ENCODE measurements around the gene CKLF.
"Not testable (repeated sequence)": the region's sequence is repeated elsewhere in the genome, so short reads cannot be mapped to it uniquely, and the experiment has no call there.

Gene CKLF

GRCh38 chr16:66605979-66606751, 53.8 kb downstream of the CKLF start:
- Histone ChIP-seq H3K36me3 (ENCODE audit: insufficient read depth, low read length) (peaks cover 12% of the 10 kb centered on the region), H3K27me3 (ENCODE audit: control insufficient read depth in 1 of 2, insufficient read depth in 2 of 2, low read length in 2 of 2) (peaks cover 0 to 15% of the 10 kb centered on the region in 2 donors), H3K4me1 (ENCODE audit: insufficient read depth, low read length) (peaks cover 14% of the 10 kb centered on the region), H3K9ac (ENCODE audit: low read length) (no peak overlapping the region), H3K27ac (ENCODE audit: low read depth, low read length) (peak overlapping the region; percentile 58), H3K4me3 (ENCODE audit: low read depth in 1 of 2, low read length in 2 of 2) (peak overlapping the region in 1 of 2 donors; percentile 27), H3K9me3 (ENCODE audit: low read length) (no peaks in the 10 kb centered on the region)

GRCh38 chr16:66608241-66609138, 56.1 kb downstream of the CKLF start:
- peaks cover 12% of the 10 kb centered on the region for H3K4me1 ChIP-seq (ENCODE audit: insufficient read depth, low read length)
- peaks cover 0 to 14% of the 10 kb centered on the region in 2 donors for H3K27me3 ChIP-seq (ENCODE audit: control insufficient read depth in 1 of 2, insufficient read depth in 2 of 2, low read length in 2 of 2)
- H3K9ac ChIP-seq (ENCODE audit: low read length): no peak overlapping the region
- peaks cover 28% of the 10 kb centered on the region for H3K36me3 ChIP-seq (ENCODE audit: insufficient read depth, low read length)
- no peaks in the 10 kb centered on the region for H3K9me3 ChIP-seq (ENCODE audit: low read length)
- H3K27ac ChIP-seq (ENCODE audit: low read depth, low read length): no peak overlapping the region
- no peak overlapping the region for H3K4me3 ChIP-seq (ENCODE audit: low read depth in 1 of 2, low read length in 2 of 2)

GRCh38 chr16:66609139-66609510, 56.7 kb downstream of the CKLF start:
- peaks cover 0 to 7% of the 10 kb centered on the region in 2 donors for H3K27me3 ChIP-seq (ENCODE audit: control insufficient read depth in 1 of 2, insufficient read depth in 2 of 2, low read length in 2 of 2)
- H3K4me3 ChIP-seq (ENCODE audit: low read depth in 1 of 2, low read length in 2 of 2): no peak overlapping the region
- H3K36me3 ChIP-seq (ENCODE audit: insufficient read depth, low read length): peaks cover 28% of the 10 kb centered on the region
- no peak overlapping the region for H3K27ac ChIP-seq (ENCODE audit: low read depth, low read length)
- no peak overlapping the region for H3K9ac ChIP-seq (ENCODE audit: low read length)
- peaks cover 6% of the 10 kb centered on the region for H3K4me1 ChIP-seq (ENCODE audit: insufficient read depth, low read length)
- no peaks in the 10 kb centered on the region for H3K9me3 ChIP-seq (ENCODE audit: low read length)

GRCh38 chr16:66610111-66610820, 57.9 kb downstream of the CKLF start:
- Histone ChIP-seq H3K36me3 (ENCODE audit: insufficient read depth, low read length) (peaks cover 28% of the 10 kb centered on the region), H3K27ac (ENCODE audit: low read depth, low read length) (no peak overlapping the region), H3K9me3 (ENCODE audit: low read length) (no peaks in the 10 kb centered on the region), H3K9ac (ENCODE audit: low read length) (no peak overlapping the region), H3K4me1 (ENCODE audit: insufficient read depth, low read length) (peaks cover 5% of the 10 kb centered on the region), H3K4me3 (ENCODE audit: low read depth in 1 of 2, low read length in 2 of 2) (no peak overlapping the region), H3K27me3 (ENCODE audit: control insufficient read depth in 1 of 2, insufficient read depth in 2 of 2, low read length in 2 of 2) (peaks cover 0 to 3% of the 10 kb centered on the region in 2 donors)

- H3K27me3 ChIP-seq (ENCODE audit: control insufficient read depth in 1 of 2, insufficient read depth in 2 of 2, low read length in 2 of 2); H3K27ac ChIP-seq (ENCODE audit: low read depth, low read length); H3K9ac ChIP-seq (ENCODE audit: low read length); H3K4me1 ChIP-seq (ENCODE audit: insufficient read depth, low read length); H3K9me3 ChIP-seq (ENCODE audit: low read length); H3K4me3 ChIP-seq (ENCODE audit: low read depth in 1 of 2, low read length in 2 of 2): not testable (repeated sequence)
- peaks cover 28% of the 10 kb centered on the region for H3K36me3 ChIP-seq (ENCODE audit: insufficient read depth, low read length)
These were observed 59.5 kb downstream of the CKLF start for GRCh38 chr16:66611911-66612310.

GRCh38 chr16:66612422-66612821, 60.0 kb downstream of the CKLF start:
- no peaks in the 10 kb centered on the region for H3K9me3 ChIP-seq (ENCODE audit: low read length)
- no peak overlapping the region for H3K27ac ChIP-seq (ENCODE audit: low read depth, low read length)
- H3K4me3 ChIP-seq (ENCODE audit: low read depth in 1 of 2, low read length in 2 of 2): no peak overlapping the region
- peaks cover 28% of the 10 kb centered on the region for H3K36me3 ChIP-seq (ENCODE audit: insufficient read depth, low read length)
- H3K4me1 ChIP-seq (ENCODE audit: insufficient read depth, low read length): peaks cover 5% of the 10 kb centered on the region
- H3K27me3 ChIP-seq (ENCODE audit: control insufficient read depth in 1 of 2, insufficient read depth in 2 of 2, low read length in 2 of 2): no peaks in the 10 kb centered on the region
- no peak overlapping the region for H3K9ac ChIP-seq (ENCODE audit: low read length)

- Histone ChIP-seq H3K4me1 (ENCODE audit: insufficient read depth, low read length) (peaks cover 13% of the 10 kb centered on the region), H3K36me3 (ENCODE audit: insufficient read depth, low read length) (peaks cover 28% of the 10 kb centered on the region), H3K27me3 (ENCODE audit: control insufficient read depth in 1 of 2, insufficient read depth in 2 of 2, low read length in 2 of 2) (no peaks in the 10 kb centered on the region), H3K9me3 (ENCODE audit: low read length) (no peaks in the 10 kb centered on the region), H3K9ac (ENCODE audit: low read length) (no peak overlapping the region), H3K27ac (ENCODE audit: low read depth, low read length) (no peak overlapping the region), H3K4me3 (ENCODE audit: low read depth in 1 of 2, low read length in 2 of 2) (no peak overlapping the region)
These were observed 61.9 kb downstream of the CKLF start for GRCh38 chr16:66614161-66614802.
